Stimulated activated CD4-positive, alpha-beta T cell treated with anti-CD3 and anti-CD28 coated beads, Interleukin-4, amount 100 ng/mL, for 48 hours (primary cell): ENCODE measurements around the gene PLCD1.
"Not testable (repeated sequence)": the region's sequence is repeated elsewhere in the genome, so short reads cannot be mapped to it uniquely, and the experiment has no call there.

Source experiments
- DNase-seq, 2 donors: peaks; one replicate each; pipeline ENCODE4 v3.0.0-alpha.2; 2020; ENCODE audit warnings: low read depth in 2 of 2

PLCD1 gene

DNA sequence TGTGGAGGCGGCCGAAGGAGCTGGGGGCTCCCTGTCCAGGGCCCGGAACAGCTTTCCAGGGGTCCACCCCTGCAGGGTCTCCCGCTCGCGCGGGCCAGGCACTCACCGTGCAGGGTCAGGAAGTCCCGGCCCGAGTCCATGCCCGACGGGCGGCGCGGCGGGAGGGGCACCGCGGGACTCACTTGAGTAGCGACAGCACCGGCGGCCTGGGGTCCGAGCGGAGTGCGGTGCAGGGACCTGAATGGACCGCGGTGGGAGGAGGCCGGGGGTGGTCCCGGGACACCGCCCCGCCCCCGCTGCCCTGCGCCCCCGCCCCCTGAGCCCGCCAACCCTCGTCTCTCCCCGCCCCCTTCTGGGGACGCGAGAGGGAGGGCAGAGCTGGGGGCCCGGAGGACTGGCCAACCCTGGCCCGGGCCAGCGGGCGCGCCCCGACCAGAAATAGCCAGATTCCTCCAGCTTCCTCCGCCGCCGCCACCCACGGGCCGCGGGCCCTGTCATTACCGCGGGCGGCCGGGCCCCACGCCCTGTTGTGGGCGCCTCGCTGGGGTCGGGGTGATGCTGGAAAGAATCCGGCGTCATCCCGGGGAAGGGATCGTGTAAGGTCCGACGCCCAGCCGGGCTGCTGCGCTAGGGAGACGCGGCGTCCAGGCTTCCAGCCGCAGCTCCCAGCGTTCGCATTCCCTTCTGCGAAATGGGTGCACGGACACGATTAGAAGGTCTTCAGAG lies at the start of gene PLCD1:
Gene PLCD1, minus strand, starts transcription at position 243 of the 726 bp plus-strand sequence. Its CDS starts 103 bp downstream, at position 140.
- DNase-seq: peak in 1 of 2 donors; percentile 12

- DNase-seq: not testable (repeated sequence)
Observed at GRCh38 chr3:38077073-38077472, 47.6 kb upstream of the PLCD1 start.

- DNase-seq: no peak
Observed at GRCh38 chr3:38070013-38070412, 40.6 kb upstream of the PLCD1 start.

DNA sequence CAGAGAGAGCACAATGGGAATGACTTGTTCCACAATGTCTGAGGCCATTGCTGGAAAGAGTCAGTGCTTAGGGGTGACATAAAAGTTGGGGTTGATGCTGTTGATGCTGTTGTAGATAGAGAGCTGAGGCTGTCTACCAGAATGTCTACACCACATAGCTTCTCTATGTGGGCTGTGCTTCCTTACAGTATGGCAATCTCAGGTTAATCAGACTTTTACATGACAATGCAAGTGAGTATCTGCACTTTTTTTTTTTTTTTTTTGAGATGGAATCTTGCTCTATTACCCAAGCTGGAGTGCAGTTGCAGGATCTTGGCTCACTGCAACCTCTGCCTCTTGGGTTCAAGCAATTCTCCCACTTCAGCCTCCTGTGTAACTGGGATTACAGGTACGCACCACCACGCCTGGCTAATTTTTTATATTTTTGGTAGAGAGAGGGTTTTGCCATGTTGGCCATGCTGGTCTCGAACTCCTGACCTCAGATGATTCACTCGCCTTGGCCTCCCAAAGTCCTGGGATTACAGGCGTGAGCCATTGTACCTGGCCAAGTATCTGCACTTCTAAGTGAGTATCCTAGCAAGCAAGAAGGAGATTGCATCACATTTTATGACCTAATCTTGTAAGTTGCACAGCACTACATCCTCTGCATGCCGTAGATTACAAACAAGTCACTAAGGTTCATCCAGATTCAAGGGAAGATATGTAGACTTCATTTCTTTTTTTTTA lies 38.2 kb upstream of the PLCD1 start:
- DNase-seq: no peak

GRCh38 chr3:38064453-38064852 lies 35.0 kb upstream of the PLCD1 start:
- DNase-seq: not testable (repeated sequence)

DNA sequence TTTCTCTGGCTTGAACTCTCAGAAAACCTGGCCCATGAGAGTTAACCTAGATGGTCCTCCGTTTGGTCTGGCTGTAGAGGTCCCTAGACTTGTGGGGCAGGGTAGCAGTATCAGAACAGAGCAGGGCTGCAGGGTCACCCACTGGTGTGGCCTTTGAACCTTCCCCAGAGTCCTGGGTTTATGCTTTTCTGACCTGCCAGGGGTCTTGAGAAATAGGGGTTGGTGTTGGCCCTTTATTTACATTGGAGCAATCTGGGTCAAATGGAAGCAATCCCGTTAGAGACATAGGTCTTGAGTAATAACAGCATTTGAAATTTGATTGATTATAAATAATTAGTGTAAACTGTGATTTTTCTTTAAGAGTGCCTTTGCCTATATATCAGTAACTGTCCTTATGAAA lies 33.4 kb upstream of the PLCD1 start:
- DNase-seq: no peak

DNA sequence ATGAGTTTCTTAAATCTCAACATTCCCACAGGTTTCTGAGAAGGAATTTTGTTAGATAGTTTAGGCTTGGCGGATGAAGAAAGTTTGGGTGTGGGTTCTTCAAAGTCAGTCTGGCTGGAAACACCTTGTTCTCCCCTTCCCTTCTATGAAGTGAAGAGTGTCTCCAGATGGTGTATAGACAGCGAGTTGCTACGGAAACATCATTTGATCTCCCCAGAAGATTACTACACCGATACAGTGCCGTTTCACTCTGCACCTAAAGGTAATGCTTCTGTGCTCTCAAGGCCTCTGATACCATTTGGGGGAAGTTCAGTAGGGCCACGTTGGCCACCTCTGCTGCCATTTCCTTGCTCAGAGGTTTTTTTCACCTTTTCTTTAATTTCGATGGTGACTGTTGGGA lies 30.1 kb upstream of the PLCD1 start:
- DNase-seq: no peak

DNA sequence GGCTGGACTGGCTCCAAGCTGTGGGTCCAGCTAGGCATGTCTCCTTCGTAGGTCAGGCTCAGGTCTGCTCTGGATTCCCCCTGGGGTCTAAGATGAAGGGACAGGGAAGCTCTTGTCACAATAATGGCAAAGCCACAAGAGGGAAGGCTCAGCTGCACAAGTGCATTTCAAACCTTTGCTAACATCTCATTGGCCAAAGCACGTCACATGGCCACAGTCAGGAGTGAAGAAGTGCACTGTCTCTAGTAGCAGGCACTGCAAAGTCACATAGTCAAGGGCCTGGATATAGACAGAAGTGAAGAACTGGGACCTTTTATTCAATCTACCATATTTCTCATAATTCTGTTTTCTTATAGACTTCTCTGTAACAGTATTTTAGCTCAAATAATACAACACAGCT lies 29.7 kb upstream of the PLCD1 start:
- no peak for DNase-seq

GRCh38 chr3:38054499-38055001 lies 25.1 kb upstream of the PLCD1 start:
- DNase-seq: no peak

DNA sequence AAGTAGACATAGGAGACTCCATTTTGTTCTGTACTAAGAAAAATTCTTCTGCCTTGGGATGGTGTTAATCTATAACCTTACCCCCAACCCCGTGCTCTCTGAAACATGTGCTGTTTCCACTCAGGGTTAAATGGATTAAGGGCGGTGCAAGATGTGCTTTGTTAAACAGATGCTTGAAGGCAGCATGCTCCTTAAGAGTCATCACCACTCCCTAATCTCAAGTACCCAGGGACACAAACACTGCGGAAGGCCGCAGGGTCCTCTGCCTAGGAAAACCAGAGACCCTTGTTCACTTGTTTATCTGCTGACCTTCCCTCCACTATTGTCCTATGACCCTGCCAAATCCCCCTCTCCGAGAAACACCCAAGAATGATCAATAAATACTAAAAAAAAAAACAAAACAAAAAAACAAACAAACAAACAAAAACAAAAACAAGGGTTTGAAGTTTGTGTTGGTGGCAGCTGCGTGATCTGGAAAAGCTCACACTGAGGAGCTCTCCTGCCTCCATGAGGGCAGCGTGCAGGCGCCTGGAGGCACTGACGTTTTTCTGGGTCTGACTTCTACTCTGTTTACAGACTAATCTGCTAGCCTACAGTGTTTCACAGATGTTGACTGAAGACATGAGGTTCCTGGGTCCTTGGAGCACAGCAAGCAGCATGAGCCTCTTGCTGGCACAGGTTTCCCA lies 24.5 kb upstream of the PLCD1 start:
- DNase-seq: not testable (repeated sequence)

- not testable (repeated sequence) for DNase-seq
Observed at GRCh38 chr3:38053286-38053685, 23.8 kb upstream of the PLCD1 start.

GRCh38 chr3:38051131-38051530 lies 21.7 kb upstream of the PLCD1 start:
- no peak for DNase-seq

DNA sequence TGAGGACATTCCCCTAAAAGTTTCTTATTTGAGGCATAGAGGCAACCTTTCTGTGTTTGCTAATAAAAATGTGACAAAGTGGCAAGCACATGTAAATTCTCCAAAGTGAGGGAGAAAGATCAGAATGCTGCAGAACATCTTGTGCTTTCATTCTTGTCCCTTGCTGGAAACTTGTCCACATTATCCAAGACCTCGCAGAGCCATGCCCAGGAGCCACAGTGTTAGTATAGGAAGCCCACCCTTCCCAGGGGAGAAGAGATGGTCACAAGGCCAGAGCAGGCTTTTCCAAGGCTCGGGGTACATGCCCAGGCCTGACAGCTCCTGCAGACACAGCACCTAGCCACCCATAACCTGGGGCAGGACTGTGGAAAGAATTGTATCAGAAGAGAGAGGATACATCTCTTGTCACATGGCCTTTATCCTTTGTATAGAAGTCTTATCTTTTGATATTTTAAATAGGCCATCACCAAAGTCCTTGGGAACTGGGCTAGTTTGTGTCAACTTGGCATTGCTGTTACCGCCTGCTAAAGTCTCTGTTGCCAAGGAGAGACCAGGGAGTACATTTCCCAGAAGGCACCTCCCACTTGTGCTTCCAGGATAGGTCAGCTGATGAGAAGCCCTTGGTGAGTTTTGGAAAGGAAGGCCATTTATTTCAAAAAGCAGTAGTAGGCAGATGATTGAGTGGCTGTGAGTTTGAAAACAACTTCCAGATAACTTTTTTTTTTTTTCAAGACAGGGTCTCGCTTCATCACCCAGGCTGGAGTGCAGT lies 20.1 kb upstream of the PLCD1 start:
- no peak for DNase-seq

- no peak for DNase-seq
Observed at GRCh38 chr3:38047896-38048295, 18.5 kb upstream of the PLCD1 start.

GRCh38 chr3:38046821-38047220 lies 17.4 kb upstream of the PLCD1 start:
- no peak for DNase-seq

DNA sequence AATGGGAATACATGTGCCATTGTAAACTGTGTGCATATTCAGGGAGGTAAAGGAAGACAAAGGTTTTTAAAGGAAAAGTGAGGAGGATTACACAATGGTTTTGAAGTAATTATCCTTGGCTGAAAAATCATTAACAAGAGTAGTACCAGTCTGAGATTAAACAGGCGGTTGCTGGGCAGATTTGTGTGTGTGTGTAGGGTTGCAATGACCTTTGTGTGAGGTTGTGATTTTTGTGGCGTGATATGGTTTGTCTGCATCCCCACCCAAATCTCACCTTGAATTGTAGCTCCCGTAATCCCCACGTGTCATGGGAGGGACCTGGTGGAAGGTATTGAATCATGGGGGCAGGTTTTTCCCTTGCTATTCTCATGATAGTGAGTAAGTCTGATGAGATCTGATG lies 16.6 kb upstream of the PLCD1 start:
- no peak for DNase-seq

GRCh38 chr3:38043486-38043885 lies 14.0 kb upstream of the PLCD1 start:
- no peak for DNase-seq

GRCh38 chr3:38040401-38040800 lies 11.0 kb upstream of the PLCD1 start:
- DNase-seq: no peak

DNA sequence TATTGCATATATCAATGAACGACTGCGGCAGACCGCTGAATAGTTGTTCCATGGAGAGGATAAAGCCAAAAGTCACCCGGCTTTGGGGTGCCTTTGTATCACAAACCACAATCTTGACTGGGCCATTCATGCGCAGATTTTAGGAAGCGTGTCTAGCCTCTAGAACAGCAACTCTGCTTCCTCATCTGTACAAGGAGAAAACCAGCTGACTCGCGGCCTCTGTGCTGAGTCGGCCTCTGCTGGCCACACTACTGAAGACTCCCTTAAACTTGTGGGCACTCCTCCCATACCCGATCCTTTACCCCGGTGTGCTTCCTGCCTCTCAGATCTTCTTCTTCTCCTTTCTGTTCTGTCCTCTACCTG lies 10.4 kb upstream of the PLCD1 start:
- DNase-seq: peak in 1 of 2 donors; percentile 19

DNA sequence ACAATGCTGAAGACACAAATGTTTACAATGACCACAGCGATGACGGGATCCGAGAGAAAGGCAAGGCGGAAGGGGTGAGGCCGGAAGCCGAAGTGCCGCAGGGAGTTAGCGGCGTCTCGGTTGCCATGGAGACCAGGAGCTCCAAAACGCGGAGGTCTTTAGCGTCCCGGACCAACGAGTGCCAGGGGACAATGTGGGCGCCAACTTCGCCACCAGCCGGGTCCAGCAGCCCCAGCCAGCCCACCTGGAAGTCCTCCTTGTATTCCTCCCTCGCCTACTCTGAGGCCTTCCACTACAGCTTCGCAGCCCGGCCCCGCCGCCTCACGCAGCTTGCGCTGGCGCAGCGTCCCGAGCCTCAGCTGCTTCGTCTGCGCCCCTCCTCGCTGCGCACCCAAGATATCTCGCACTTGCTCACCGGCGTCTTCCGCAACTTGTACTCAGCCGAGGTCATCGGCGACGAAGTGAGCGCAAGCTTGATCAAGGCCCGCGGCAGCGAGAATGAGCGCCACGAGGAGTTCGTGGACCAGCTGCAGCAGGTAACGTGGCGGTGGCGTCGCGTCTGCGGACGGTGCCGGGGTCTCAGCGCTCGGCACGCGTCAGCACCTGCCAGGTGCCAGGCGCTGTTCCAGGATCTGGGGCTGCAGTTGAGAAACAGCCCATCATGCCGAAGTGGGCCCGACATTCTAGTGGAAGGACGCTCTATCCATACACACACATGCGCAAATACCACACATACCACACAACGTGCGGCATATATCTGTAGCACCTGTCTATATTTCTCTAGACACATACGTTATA lies 9.9 kb upstream of the PLCD1 start, which contains the start of gene DLEC1:
Gene DLEC1, plus strand, starts transcription at position 108 of the 798 bp plus-strand sequence. Its CDS starts 18 bp downstream, at position 126.
- peak; percentile 65 to 74 for DNase-seq

DNA sequence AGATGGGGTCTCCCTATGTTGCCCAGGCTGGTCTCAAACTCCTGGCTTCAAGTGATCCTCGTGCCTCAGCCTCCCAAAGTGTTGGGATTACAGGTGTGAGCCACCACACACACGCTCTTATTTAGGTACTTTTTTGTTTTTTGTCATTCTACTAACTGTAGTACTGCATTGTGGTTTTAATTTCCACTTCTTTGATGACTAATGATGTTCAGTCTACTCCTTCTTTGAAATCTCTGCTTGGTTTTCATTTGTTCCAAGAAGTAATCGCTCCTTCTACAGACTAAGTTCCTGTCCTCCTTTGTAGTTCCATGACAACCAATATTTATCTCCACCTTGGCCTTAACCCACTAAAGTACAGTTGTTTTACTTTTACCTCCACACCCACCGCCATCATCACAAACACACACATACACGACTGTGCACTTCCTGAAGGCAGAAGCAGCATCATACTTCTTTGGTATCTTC lies 9.0 kb upstream of the PLCD1 start:
- DNase-seq: no peak
